ENCODE data around the gene ID1. TPM values are rescaled to one million over a fixed set of nuclear protein-coding genes. Genes with fewer than 3 reads are reported as not detected.
"Not testable (repeated sequence)": the region's sequence is repeated elsewhere in the genome, so short reads cannot be mapped to it uniquely, and the experiment has no call there.

The ID1 gene
- polyA plus RNA-seq, 6 donors from 2014 or later, result 0.86 to 2.0 (median 1.1) TPM; not detected in 2

DNA sequence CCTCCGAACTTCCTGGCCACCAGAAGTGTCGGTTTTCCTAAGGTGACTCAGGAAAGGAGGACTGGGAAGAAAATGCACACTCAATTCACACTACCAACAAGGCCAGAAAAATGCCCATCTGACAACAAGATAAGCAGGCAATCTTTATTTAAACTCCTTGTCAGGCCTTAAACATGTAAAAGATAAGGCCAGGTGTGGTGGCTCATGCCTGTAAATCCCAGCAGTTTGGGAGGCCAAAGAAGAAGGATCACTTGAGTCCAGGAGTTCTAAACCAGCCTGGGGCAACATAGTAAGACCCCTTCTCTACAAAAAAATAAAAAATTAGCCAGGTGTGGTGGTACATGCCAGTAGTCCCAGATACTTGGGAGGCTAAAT is 7.6 kb upstream of the ID1 start:
- no peak for ATAC-seq (ENCODE audit: low read depth in 2 of 2)
- Mint-ChIP-seq H3K27ac (no peak overlapping the region), H3K4me1 (no peaks in the 10 kb centered on the region), H3K9me3 (no peaks in the 10 kb centered on the region), H3K36me3 (no peaks in the 10 kb centered on the region), H3K4me3 (no peak overlapping the region), H3K27me3 (peaks cover 3 to 14% (median 4%) of the 10 kb centered on the region in 3 donors)
- no peak for DNase-seq

DNA sequence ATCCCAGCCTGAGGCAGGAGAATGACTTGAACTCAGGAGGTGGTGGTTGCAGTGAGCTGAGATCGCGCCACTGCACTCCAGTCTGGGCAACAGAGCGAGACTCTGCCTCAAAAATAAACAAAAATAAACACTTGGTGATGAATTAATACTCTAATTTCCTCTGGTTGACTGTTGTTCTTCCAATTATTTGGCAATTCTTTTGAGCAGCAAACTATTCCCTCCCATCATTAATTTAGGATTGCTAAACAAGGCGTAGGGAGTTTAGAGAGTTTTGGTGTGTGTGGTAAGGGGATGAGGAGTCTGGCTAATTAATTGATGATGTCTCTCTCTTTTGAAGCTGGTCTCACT is 2.7 kb upstream of the ID1 start:
- Mint-ChIP-seq H3K27ac (peak overlapping the region in 3 of 6 donors; percentile 15 to 62 (median 19)), H3K4me3 (peak overlapping the region in 2 of 8 donors; percentile 23 to 24), H3K9me3 (no peaks in the 10 kb centered on the region), H3K4me1 (peaks cover 12 to 28% (median 27%) of the 10 kb centered on the region in 3 donors), H3K36me3 (no peaks in the 10 kb centered on the region), H3K27me3 (peaks cover 26 to 38% (median 28%) of the 10 kb centered on the region in 3 donors)
- no peak for DNase-seq
- ATAC-seq (ENCODE audit: low read depth in 2 of 2), result no peak

DNA sequence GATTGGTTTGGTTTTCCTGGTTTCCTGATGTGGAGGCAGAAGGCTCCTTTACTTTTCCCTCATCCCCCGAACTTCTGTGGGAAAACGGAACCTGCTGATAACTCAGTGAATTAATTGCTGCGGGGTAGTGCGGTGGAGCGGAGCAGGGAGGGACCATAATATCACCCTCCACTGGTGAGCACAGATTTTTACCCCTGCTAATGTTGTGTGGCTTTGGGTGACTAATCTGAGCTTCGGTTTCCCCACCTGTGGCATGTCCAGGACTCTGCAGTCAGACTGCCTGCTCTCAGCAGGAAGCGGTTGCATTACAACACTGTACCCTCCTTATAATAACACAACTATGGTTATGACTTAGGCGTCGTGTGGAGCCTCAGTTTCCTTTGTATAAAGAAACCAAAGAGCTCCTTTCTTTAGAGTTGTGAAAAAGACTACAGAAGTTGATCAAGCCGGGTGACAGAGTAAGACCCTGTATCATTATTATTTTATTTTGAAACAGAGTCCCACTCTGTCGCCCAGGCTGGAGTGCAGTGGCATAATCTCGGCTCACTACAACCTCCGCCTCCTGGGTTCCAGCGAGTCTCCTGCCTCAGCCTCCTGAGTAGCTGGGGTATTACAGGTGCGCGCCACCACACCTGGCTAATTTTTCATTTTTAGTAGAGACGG is 2.2 kb upstream of the ID1 start:
- Mint-ChIP-seq H3K36me3 (no peaks in the 10 kb centered on the region), H3K9me3 (no peaks in the 10 kb centered on the region), H3K4me1 (peaks cover 12 to 28% (median 27%) of the 10 kb centered on the region in 3 donors), H3K27ac (peak overlapping the region in 5 of 6 donors; percentile 3 to 62 (median 21)), H3K4me3 (peak overlapping the region in 6 of 8 donors; percentile 20 to 87 (median 44)), H3K27me3 (peaks cover 31 to 42% (median 33%) of the 10 kb centered on the region in 3 donors)
- ATAC-seq (ENCODE audit: low read depth in 2 of 2) (no peak), DNase-seq (no peak)

DNA sequence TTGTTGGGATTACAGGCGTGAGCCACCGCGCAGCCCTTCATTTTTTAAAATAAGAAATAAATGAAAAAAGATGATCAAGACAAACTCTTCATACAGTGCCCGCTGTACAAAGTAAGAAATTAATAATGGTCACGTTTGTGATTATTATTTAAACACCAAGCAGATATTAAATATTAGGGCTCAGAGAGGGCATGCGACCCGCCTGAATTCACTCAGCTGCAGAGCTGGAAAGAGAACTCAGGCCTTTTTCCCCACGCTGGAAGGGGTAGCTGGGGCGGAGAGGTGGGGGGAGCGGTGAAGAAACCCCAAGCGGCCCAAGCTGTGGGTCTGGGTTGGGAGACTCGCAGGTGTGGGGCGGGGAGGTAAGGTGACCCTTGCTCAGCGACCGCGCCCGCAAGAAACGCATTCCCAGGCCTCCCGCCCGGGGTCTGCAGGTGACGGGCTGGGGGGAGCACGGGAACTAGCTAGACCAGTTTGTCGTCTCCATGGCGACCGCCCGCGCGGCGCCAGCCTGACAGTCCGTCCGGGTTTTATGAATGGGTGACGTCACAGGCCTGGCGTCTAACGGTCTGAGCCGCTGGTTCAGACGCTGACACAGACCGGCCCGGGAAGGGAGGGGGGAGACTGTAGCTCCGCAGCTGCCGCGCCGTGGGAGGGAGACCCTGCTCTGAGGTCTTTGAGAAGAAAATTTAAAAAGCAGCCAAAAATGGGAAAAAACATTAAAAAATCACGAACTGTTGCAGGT is 1.1 kb upstream of the ID1 start:
- ATAC-seq (ENCODE audit: low read depth in 2 of 2) (peak; percentile 63 to 75), DNase-seq (peak; percentile 82)
- peaks cover 12 to 28% (median 27%) of the 10 kb centered on the region in 3 donors for H3K4me1 Mint-ChIP-seq
- peaks cover 34 to 47% (median 40%) of the 10 kb centered on the region in 3 donors for H3K27me3 Mint-ChIP-seq
- H3K9me3 Mint-ChIP-seq, result no peaks in the 10 kb centered on the region
- H3K4me3 Mint-ChIP-seq, result peak overlapping the region; percentile 87 to 97 (median 95)
- H3K27ac Mint-ChIP-seq, result peak overlapping the region; percentile 76 to 94 (median 89)
- H3K36me3 Mint-ChIP-seq, result no peaks in the 10 kb centered on the region

DNA sequence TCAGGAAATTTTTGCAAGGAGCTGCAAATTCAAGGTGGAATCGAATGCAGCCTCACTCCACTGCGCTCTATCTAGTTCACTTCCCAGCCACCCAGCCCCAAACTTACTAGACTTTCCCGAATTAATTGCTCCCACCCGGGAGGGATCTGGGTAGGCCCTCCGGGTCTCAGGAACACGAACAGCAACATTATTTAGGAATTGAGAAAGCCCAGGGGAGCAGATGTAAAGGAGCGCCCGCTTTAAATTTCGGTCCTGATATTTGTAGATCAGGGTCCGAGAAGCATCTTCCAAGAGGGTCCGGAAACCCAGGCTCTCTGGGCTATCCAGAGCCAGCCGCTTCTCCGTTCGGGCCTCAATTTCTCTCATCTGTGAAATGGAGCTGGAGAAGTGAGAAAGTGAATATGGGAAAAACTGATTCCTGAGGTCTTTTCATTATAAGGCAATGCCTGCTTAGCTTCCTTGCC is 490 bp upstream of the ID1 start:
- H3K27me3 Mint-ChIP-seq, result peaks cover 34 to 47% (median 43%) of the 10 kb centered on the region in 3 donors
- no peaks in the 10 kb centered on the region for H3K36me3 Mint-ChIP-seq
- DNase-seq (no peak), ATAC-seq (ENCODE audit: low read depth in 2 of 2) (peak; percentile 2 to 4)
- H3K27ac Mint-ChIP-seq, result peak overlapping the region; percentile 12 to 94 (median 89)
- H3K9me3 Mint-ChIP-seq, result no peaks in the 10 kb centered on the region
- peak overlapping the region; percentile 87 to 97 (median 95) for H3K4me3 Mint-ChIP-seq
- peaks cover 12 to 28% (median 27%) of the 10 kb centered on the region in 3 donors for H3K4me1 Mint-ChIP-seq

DNA sequence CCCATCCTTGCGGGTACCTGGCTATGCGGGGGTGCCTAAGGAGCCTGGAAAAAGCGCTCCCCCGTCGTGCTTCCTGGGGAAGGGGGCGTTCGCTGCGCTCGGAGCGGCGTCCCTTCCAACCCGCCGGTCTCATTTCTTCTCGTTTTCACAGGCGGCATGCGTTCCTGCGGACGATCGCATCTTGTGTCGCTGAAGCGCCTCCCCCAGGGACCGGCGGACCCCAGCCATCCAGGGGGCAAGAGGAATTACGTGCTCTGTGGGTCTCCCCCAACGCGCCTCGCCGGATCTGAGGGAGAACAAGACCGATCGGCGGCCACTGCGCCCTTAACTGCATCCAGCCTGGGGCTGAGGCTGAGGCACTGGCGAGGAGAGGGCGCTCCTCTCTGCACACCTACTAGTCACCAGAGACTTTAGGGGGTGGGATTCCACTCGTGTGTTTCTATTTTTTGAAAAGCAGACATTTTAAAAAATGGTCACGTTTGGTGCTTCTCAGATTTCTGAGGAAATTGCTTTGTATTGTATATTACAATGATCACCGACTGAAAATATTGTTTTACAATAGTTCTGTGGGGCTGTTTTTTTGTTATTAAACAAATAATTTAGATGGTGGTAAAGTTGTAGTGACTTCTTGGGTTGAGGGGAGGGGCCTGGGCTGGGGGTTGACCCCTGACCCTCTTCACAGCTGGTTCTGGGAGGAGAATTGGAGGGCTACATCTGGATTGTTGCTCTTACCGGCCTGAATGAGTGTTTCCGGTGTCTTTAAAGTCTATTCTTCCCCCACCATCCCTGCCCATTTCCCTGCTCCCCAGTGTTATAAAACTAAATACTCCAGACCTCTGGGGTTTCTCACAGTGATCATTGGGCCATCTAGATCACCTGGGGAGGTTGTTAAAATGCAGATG is 1.1 kb downstream of the ID1 start:
- Mint-ChIP-seq H3K27me3 (peaks cover 34 to 48% (median 48%) of the 10 kb centered on the region in 3 donors), H3K4me3 (peak overlapping the region; percentile 87 to 97 (median 95))
- no peak for ATAC-seq (ENCODE audit: low read depth in 2 of 2)

DNA sequence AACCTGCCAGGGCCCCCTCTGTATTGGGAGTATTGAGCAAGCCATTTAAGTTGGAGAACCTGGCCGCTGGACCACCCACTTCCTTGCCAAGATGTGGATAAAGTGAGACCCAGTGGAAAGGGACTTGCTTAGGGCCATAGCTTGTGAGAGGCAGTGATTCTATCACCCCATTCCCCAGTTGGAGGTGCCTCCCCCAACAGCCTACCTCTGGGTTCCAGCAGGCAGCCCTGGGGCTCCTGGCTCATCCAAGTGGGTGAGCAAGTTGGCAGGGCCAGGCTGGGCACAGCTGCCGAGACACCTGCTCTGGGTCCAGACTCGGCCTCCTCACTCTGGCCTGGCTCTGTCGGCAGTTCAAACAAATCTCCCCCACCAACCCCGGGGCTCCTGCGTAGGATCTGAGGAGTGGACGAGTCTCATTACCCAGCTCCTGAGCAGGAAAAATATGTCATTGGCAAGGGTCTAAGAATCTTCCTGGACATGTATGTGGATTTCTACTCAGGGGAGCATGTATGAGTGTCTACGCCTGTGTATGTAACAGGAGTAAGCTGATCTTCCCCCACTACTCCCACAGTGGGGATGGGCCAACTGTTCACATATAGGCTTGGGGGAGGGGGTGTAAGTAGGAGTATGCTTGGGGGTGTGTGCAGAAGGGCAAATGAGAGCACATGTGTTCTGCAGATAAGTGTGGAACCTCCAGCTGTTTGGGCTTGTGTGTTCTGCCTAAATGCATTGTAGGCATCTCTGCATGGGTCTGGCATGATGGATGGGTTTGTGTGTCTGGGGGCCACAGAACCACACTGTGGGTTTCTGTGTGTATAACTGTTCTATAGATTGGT is 1.9 kb downstream of the ID1 start:
- Mint-ChIP-seq H3K4me3 (peak overlapping the region in 6 of 8 donors; percentile 87 to 97 (median 94)), H3K36me3 (no peaks in the 10 kb centered on the region), H3K9me3 (no peaks in the 10 kb centered on the region), H3K27ac (no peak overlapping the region), H3K4me1 (peaks cover 12 to 28% (median 27%) of the 10 kb centered on the region in 3 donors), H3K27me3 (peaks cover 34 to 55% (median 53%) of the 10 kb centered on the region in 3 donors)
- ATAC-seq (ENCODE audit: low read depth in 2 of 2) (no peak), DNase-seq (no peak)

More for the DNA sequence above, 1.1 kb downstream of the ID1 start:
- no peak for DNase-seq
- Mint-ChIP-seq H3K9me3 (no peaks in the 10 kb centered on the region), H3K4me1 (peaks cover 12 to 28% (median 27%) of the 10 kb centered on the region in 3 donors), H3K27ac (peak overlapping the region in 2 of 6 donors; percentile 61 to 68), H3K36me3 (no peaks in the 10 kb centered on the region)

DNA sequence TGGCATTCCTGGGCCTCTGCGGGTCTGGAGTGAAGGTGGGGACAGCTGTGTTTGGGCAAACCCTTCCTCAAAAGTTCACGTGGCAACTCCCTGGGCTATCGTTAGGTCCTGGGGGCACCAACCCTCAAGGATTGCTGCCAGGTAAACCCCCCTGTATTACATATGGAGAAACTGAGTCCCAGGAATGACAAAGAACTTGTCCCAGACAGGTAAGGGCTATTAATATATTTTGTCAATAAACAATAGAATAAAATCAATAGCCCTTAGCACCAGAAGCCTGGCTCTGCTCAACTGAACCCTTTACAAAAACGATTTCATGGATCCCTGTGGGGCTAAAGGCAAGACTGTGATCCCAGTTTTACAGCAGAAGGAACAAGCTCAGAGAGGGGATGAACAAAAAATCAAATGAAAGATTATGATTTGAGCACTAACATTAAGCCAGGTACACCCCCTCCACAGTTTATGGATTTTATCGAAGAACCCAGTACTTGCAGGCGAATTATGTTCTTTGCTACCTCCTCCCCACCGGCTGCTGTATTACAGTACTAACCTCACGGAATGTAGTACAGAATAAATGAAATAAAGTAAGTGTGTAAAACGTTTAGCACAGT is 2.7 kb downstream of the ID1 start:
- ATAC-seq (ENCODE audit: low read depth in 2 of 2), result no peak
- no peak for DNase-seq
- Mint-ChIP-seq H3K27me3 (peaks cover 28 to 53% (median 49%) of the 10 kb centered on the region in 3 donors), H3K4me3 (peak overlapping the region in 3 of 8 donors; percentile 9 to 67 (median 39)), H3K27ac (no peak overlapping the region), H3K9me3 (no peaks in the 10 kb centered on the region), H3K36me3 (no peaks in the 10 kb centered on the region), H3K4me1 (peaks cover 12 to 31% (median 31%) of the 10 kb centered on the region in 3 donors)

DNA sequence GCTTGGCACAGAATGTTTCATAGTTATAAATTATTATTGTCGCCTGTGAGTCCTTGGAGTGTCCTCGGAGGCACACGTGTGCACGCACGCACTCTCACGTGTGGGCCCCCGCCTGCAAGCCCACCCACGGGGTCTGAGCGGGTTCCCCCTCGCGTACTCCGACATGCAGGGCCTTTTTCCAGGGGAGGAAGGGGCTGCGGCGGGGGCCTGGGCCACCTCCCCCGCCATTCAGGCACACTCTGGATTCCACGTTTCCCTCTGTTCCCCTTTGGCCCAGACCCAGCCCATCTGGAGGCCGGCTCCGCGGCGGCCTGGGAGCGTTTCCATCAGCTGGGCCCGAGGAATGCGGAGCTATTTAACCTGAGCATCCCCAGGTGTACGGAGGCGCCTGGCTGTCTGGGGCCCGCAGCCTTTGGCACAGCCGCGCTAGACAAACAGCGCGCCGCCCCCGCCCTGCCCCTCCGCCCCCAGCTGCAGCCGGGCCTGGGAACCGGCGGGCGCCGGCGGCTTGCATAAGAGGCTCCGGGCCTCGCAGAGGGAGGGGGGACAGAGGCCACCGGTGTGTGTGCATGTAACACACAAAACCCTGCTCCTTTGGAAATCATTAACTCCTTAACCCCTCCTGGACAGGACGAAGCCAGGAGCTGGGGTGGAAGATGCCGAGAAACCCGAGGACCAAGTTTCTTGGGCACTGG is 3.3 kb downstream of the ID1 start:
- H3K36me3 Mint-ChIP-seq, result no peaks in the 10 kb centered on the region
- no peak overlapping the region for H3K27ac Mint-ChIP-seq
- peak overlapping the region in 1 of 8 donors; percentile 51 for H3K4me3 Mint-ChIP-seq

DNA sequence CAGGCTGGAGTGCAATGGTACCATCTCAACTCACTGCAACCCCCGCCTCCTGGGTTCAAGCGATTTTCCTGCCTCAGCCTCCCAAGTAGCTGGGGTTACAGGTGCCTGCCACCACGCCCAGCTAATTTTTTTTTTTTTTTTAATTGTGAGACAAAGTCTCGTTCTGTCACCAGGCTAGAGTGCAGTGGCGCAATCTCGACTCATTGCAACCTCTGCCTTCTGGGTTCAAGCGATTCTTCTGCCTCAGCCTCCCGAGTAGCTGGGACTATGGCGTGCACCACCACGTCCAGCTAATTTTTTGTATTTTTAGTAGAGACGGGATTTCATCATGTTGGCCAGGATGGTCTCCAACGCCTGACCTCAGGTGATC is 7.2 kb downstream of the ID1 start:
- not testable (repeated sequence) for DNase-seq; ATAC-seq (ENCODE audit: low read depth in 2 of 2); H3K36me3 Mint-ChIP-seq; H3K4me3 Mint-ChIP-seq; H3K9me3 Mint-ChIP-seq; H3K27ac Mint-ChIP-seq
- Mint-ChIP-seq H3K27me3 (peaks cover 9 to 30% (median 26%) of the 10 kb centered on the region in 3 donors), H3K4me1 (peaks cover 2 to 13% (median 8%) of the 10 kb centered on the region in 3 donors)

More for the DNA sequence above, 3.3 kb downstream of the ID1 start:
- no peaks in the 10 kb centered on the region for H3K9me3 Mint-ChIP-seq
- peaks cover 25 to 52% (median 46%) of the 10 kb centered on the region in 3 donors for H3K27me3 Mint-ChIP-seq
- ATAC-seq (ENCODE audit: low read depth in 2 of 2) (no peak), DNase-seq (no peak)
- H3K4me1 Mint-ChIP-seq, result peaks cover 12 to 36% (median 32%) of the 10 kb centered on the region in 3 donors

DNA sequence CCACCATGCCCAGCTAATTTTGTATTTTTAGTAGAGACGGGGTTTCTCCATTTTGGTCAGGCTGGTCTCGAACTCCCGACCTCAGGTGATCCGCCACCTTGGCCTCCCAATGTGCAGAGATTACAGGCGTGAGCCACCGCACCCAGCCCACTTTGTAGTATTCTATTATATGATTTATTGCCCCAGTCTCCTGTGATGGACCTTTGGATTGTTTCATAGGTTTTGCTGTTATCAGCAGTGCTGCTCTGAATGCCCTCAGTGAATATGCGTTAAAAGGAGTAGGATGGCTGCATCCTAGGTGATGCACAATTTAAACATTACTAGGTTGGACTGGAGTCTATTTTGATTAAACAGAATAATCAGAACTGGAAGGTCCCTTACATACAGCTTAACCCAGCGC is 10.3 kb downstream of the ID1 start:
- H3K27me3 Mint-ChIP-seq, result peaks cover 7 to 16% (median 8%) of the 10 kb centered on the region in 3 donors
- no peaks in the 10 kb centered on the region for H3K36me3 Mint-ChIP-seq
- no peak for ATAC-seq (ENCODE audit: low read depth in 2 of 2)
- no peak overlapping the region for H3K27ac Mint-ChIP-seq
- H3K4me3 Mint-ChIP-seq, result no peak overlapping the region
- H3K4me1 Mint-ChIP-seq, result peaks cover 5 to 21% (median 18%) of the 10 kb centered on the region in 3 donors
- H3K9me3 Mint-ChIP-seq, result no peaks in the 10 kb centered on the region
- DNase-seq, result no peak

All from naive B cell (primary cell).